Activated T-cell treated with anti-CD3 and anti-CD28 coated beads, Interleukin-2, amount 50 U/mL, for 48 hours (primary cell): ENCODE measurements around the gene GRID1.

Source experiments
- DNase-seq, 2 experiments: peaks; one replicate each; pipeline ENCODE4 v3.0.0-alpha.2; 2020

The GRID1 gene

GRCh38 chr10:86225103-86225782 lies 141.4 kb downstream of the GRID1 start:
- DNase-seq: no peak

GRCh38 chr10:86224354-86225102 lies 142.1 kb downstream of the GRID1 start:
- DNase-seq: no peak

- DNase-seq: no peak
Observed at GRCh38 chr10:86223256-86223655, 143.3 kb downstream of the GRID1 start.

- no peak for DNase-seq
Observed at GRCh38 chr10:86222687-86223086, 143.9 kb downstream of the GRID1 start.

- DNase-seq: no peak
Observed at GRCh38 chr10:86222336-86222650, 144.3 kb downstream of the GRID1 start.

- no peak for DNase-seq
Observed at GRCh38 chr10:86221442-86222335, 144.9 kb downstream of the GRID1 start.

GRCh38 chr10:86220626-86221025 lies 146.0 kb downstream of the GRID1 start:
- no peak for DNase-seq

- no peak for DNase-seq
Observed at GRCh38 chr10:86219271-86219670, 147.3 kb downstream of the GRID1 start.

- no peak for DNase-seq
Observed at GRCh38 chr10:86218842-86219241, 147.8 kb downstream of the GRID1 start.

GRCh38 chr10:86218160-86218559 lies 148.4 kb downstream of the GRID1 start:
- no peak for DNase-seq

GRCh38 chr10:86217371-86218080 lies 149.1 kb downstream of the GRID1 start:
- DNase-seq: no peak

- no peak for DNase-seq
Observed at GRCh38 chr10:86216886-86217285, 149.7 kb downstream of the GRID1 start.

GRCh38 chr10:86215712-86216111 lies 150.9 kb downstream of the GRID1 start:
- DNase-seq: no peak

- DNase-seq: no peak
Observed at GRCh38 chr10:86215046-86215445, 151.5 kb downstream of the GRID1 start.

GRCh38 chr10:86213148-86213547 lies 153.4 kb downstream of the GRID1 start:
- no peak for DNase-seq

GRCh38 chr10:86212391-86212700 lies 154.2 kb downstream of the GRID1 start:
- DNase-seq: no peak

- DNase-seq: no peak
Observed at GRCh38 chr10:86211691-86212390, 154.8 kb downstream of the GRID1 start.

- no peak for DNase-seq
Observed at GRCh38 chr10:86210416-86210815, 156.2 kb downstream of the GRID1 start.

- no peak for DNase-seq
Observed at GRCh38 chr10:86209726-86210125, 156.9 kb downstream of the GRID1 start.

GRCh38 chr10:86207226-86207625 lies 159.4 kb downstream of the GRID1 start:
- no peak for DNase-seq

GRCh38 chr10:86206240-86206579 lies 160.4 kb downstream of the GRID1 start:
- no peak for DNase-seq
